ENCODE data around the gene CD28.
A peak's percentile ranks its signal among the peaks of the same experiment; 100 is the strongest.

CD28 gene

DNA sequence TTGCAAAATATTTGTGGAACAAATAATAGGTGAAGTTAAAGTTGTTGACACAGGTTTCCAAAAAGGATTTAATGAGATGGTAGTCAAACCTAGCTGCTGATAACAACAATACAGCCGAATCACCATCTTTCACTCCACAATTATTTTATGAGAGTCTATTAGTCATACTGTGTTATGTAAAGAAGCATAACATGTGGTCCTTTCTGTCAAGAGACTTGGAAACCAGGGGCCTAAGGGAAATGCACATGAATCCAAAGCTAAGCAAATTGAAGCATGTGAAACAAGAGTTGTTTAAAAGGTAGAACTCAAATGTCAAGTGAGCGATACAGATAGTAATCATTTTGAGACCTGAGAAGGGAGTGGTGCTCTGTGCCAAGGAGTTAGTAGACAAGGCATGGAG lies 16.0 kb downstream of the CD28 start:
- DNase-seq (ENCODE audit: low read depth in 1 of 2, low spot score in 1 of 2): no peak
- TF ChIP-seq, protein P1, sequence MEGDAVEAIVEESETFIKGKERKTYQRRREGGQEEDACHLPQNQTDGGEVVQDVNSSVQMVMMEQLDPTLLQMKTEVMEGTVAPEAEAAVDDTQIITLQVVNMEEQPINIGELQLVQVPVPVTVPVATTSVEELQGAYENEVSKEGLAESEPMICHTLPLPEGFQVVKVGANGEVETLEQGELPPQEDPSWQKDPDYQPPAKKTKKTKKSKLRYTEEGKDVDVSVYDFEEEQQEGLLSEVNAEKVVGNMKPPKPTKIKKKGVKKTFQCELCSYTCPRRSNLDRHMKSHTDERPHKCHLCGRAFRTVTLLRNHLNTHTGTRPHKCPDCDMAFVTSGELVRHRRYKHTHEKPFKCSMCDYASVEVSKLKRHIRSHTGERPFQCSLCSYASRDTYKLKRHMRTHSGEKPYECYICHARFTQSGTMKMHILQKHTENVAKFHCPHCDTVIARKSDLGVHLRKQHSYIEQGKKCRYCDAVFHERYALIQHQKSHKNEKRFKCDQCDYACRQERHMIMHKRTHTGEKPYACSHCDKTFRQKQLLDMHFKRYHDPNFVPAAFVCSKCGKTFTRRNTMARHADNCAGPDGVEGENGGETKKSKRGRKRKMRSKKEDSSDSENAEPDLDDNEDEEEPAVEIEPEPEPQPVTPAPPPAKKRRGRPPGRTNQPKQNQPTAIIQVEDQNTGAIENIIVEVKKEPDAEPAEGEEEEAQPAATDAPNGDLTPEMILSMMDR (IDR thresholded peaks at IDR 0.05; ENCODE audit: insufficient read depth, low read length): no peak
- TF ChIP-seq POLR2AphosphoS5 (IDR thresholded peaks at IDR 0.05; ENCODE audit: low read depth) (no peak), GABPA (IDR thresholded peaks at IDR 0.05; ENCODE audit: low read depth) (no peak), SPI1 (IDR thresholded peaks at IDR 0.05; ENCODE audit: borderline replicate concordance, low read depth) (no peak)
- TF ChIP-seq, protein P2, sequence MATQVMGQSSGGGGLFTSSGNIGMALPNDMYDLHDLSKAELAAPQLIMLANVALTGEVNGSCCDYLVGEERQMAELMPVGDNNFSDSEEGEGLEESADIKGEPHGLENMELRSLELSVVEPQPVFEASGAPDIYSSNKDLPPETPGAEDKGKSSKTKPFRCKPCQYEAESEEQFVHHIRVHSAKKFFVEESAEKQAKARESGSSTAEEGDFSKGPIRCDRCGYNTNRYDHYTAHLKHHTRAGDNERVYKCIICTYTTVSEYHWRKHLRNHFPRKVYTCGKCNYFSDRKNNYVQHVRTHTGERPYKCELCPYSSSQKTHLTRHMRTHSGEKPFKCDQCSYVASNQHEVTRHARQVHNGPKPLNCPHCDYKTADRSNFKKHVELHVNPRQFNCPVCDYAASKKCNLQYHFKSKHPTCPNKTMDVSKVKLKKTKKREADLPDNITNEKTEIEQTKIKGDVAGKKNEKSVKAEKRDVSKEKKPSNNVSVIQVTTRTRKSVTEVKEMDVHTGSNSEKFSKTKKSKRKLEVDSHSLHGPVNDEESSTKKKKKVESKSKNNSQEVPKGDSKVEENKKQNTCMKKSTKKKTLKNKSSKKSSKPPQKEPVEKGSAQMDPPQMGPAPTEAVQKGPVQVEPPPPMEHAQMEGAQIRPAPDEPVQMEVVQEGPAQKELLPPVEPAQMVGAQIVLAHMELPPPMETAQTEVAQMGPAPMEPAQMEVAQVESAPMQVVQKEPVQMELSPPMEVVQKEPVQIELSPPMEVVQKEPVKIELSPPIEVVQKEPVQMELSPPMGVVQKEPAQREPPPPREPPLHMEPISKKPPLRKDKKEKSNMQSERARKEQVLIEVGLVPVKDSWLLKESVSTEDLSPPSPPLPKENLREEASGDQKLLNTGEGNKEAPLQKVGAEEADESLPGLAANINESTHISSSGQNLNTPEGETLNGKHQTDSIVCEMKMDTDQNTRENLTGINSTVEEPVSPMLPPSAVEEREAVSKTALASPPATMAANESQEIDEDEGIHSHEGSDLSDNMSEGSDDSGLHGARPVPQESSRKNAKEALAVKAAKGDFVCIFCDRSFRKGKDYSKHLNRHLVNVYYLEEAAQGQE (IDR thresholded peaks at IDR 0.05; ENCODE audit: insufficient replicate concordance, low read depth): no peak
- H3K27me3 ChIP-seq (ENCODE audit: insufficient read depth, poor library complexity, severe bottlenecking): no peaks in the 10 kb centered on the region
- no peak overlapping the region for H3K27ac ChIP-seq (replicated peaks)
- H3K4me3 ChIP-seq (replicated peaks; ENCODE audit: insufficient read depth, low read length): no peak overlapping the region

DNA sequence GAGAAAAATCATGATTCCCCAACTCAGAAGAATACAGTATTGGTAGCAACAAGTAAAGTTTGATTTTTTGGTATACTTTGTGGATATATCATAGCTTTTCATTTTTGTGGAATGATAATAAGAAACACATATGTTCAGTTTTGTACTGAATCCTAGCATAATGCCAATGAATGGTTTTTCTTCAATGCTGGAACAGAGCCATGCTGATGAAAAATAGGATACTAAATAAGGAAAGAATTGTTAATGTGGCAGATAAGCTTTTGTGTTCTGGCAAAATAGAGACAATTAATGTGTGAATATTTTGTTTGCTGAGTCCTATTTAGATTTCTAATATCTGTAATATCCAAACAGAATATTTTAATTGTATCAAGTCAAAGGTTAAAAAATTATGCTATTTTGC lies 21.9 kb downstream of the CD28 start:
- Histone ChIP-seq H3K27ac (replicated peaks) (no peak overlapping the region), H3K27me3 (ENCODE audit: insufficient read depth, poor library complexity, severe bottlenecking) (no peaks in the 10 kb centered on the region), H3K4me3 (replicated peaks; ENCODE audit: insufficient read depth, low read length) (no peak overlapping the region)
- no peak for DNase-seq (ENCODE audit: low read depth in 1 of 2, low spot score in 1 of 2)
- TF ChIP-seq, protein P1 (IDR thresholded peaks at IDR 0.05; ENCODE audit: insufficient read depth, low read length): no peak
- TF ChIP-seq GABPA (IDR thresholded peaks at IDR 0.05; ENCODE audit: low read depth): no peak
- TF ChIP-seq POLR2AphosphoS5 (IDR thresholded peaks at IDR 0.05; ENCODE audit: low read depth): no peak
- TF ChIP-seq, protein P2 (IDR thresholded peaks at IDR 0.05; ENCODE audit: insufficient replicate concordance, low read depth): no peak
- no peak for TF ChIP-seq SPI1 (IDR thresholded peaks at IDR 0.05; ENCODE audit: borderline replicate concordance, low read depth)

DNA sequence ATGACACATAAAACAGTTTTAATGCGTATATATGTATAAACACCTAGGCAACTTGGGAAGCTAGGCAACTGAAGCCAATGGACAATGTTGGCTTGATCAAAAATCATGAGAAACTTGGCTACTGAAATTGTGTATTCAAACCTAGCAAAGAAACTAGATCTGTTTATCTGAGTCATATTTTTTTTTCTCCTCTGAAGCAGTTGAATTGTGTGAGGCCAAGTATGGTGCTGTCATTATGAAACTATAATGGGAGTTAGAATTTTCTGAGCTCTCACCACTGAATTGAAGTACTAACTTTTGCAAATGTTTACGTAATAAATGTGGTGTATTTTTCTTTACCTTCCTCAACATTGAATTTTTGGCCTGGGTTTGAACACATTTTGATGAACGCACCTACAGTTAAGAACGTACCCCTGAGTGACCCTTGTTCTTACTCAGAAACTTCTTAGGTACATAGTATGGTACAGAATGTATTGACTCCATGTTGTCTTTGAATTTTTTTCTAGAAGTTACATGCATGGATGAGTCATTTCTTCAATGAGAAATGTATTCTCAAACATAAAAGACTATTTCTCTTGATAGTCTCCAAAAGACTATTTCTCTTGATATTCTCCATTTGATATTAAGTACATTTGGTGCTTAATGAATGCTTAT lies 23.8 kb downstream of the CD28 start:
- TF ChIP-seq, protein P1 (IDR thresholded peaks at IDR 0.05; ENCODE audit: insufficient read depth, low read length): no peak
- TF ChIP-seq, protein P2 (IDR thresholded peaks at IDR 0.05; ENCODE audit: insufficient replicate concordance, low read depth): no peak
- TF ChIP-seq POLR2AphosphoS5 (IDR thresholded peaks at IDR 0.05; ENCODE audit: low read depth) (no peak), SPI1 (IDR thresholded peaks at IDR 0.05; ENCODE audit: borderline replicate concordance, low read depth) (no peak), GABPA (IDR thresholded peaks at IDR 0.05; ENCODE audit: low read depth) (no peak)
- no peak overlapping the region for H3K4me3 ChIP-seq (replicated peaks; ENCODE audit: insufficient read depth, low read length)
- no peak overlapping the region for H3K27ac ChIP-seq (replicated peaks)
- peak in 1 of 2 experiments; percentile 12 for DNase-seq (ENCODE audit: low read depth in 1 of 2, low spot score in 1 of 2)
- no peaks in the 10 kb centered on the region for H3K27me3 ChIP-seq (ENCODE audit: insufficient read depth, poor library complexity, severe bottlenecking)
